ENCODE results near the gene RAB7B. TPM values are rescaled to one million over a fixed set of nuclear protein-coding genes. Genes with fewer than 3 reads are reported as not detected.

The RAB7B gene
- total and polyA plus RNA-seq, 2 of the 13 experiments (the other 11 are each of a cell fraction or from before 2014, with no cell fraction given): 0.05 to 0.46 TPM

GRCh38 chr1:206048582-206048981, 45.4 kb upstream of the RAB7B start (continued):
- TF ChIP-seq SNAPC4 (CRISPR knock-in tag; IDR thresholded peaks at IDR 0.05) (no peak), DMTF1 (CRISPR knock-in tag; IDR thresholded peaks at IDR 0.05) (no peak), ZNF576 (CRISPR knock-in tag; IDR thresholded peaks at IDR 0.05) (no peak), ZBTB8A (CRISPR knock-in tag; IDR thresholded peaks at IDR 0.05; ENCODE audit: borderline replicate concordance, low read depth) (no peak), SNAI1 (CRISPR knock-in tag; IDR thresholded peaks at IDR 0.05; ENCODE audit: borderline replicate concordance) (no peak), CHCHD3 (CRISPR knock-in tag; IDR thresholded peaks at IDR 0.05) (no peak), CEBPG (CRISPR knock-in tag; IDR thresholded peaks at IDR 0.05) (peak; percentile 88), ZNF615 (CRISPR knock-in tag; IDR thresholded peaks at IDR 0.05; ENCODE audit: borderline replicate concordance) (no peak), ZNF883 (CRISPR knock-in tag; IDR thresholded peaks at IDR 0.05; ENCODE audit: not compliant biosample characterization) (no peak), IRF1 (CRISPR knock-in tag; IDR thresholded peaks at IDR 0.05; ENCODE audit: low read depth) (no peak), ZKSCAN5 (CRISPR knock-in tag; IDR thresholded peaks at IDR 0.05) (no peak), KDM4B (CRISPR knock-in tag; IDR thresholded peaks at IDR 0.05) (no peak), ZNF234 (CRISPR knock-in tag; conservative IDR thresholded peaks at IDR 0.05) (no peak), ZNF678 (CRISPR knock-in tag; IDR thresholded peaks at IDR 0.05) (no peak), ZNF703 (CRISPR knock-in tag; IDR thresholded peaks at IDR 0.05; ENCODE audit: borderline replicate concordance) (no peak), ZNF18 (CRISPR knock-in tag; IDR thresholded peaks at IDR 0.05; ENCODE audit: insufficient replicate concordance) (no peak), ZSCAN30 (CRISPR knock-in tag; IDR thresholded peaks at IDR 0.05) (no peak), GTF3A (CRISPR knock-in tag; conservative IDR thresholded peaks at IDR 0.05) (no peak), CREB1 (IDR thresholded peaks at IDR 0.05) (no peak), CREB1 (CRISPR knock-in tag; IDR thresholded peaks at IDR 0.05) (no peak)
